Measurements from ENCODE around the gene COPRS. TPM values are rescaled to one million over a fixed set of nuclear protein-coding genes. Genes with fewer than 3 reads are reported as not detected.

The COPRS gene, protein sequence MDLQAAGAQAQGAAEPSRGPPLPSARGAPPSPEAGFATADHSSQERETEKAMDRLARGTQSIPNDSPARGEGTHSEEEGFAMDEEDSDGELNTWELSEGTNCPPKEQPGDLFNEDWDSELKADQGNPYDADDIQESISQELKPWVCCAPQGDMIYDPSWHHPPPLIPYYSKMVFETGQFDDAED
- total RNA-seq: 34.3 TPM
- polyA plus RNA-seq (ENCODE audit: insufficient read depth, low read depth, low replicate concordance): 124 TPM
- long read RNA-seq, donor 1, transcript COPRS-201 (4 exons, 968 nt): major isoform, 19 of 31 reads
- long read RNA-seq, donor 1, partial matches to known transcripts: 9 of 31 reads
- long read RNA-seq, donor 1, other reads (novel, unspliced or antisense): 0 of 31 reads
- long read RNA-seq, donor 2, transcript COPRS-201 (4 exons, 968 nt): major isoform, 24 of 25 reads
- long read RNA-seq, donor 2, partial matches to known transcripts: 0 of 25 reads
- long read RNA-seq, donor 2, other reads (novel, unspliced or antisense): 0 of 25 reads
- long read RNA-seq, donor 3, transcript COPRS-201 (4 exons, 968 nt): major isoform, 19 of 30 reads
- long read RNA-seq, donor 3, partial matches to known transcripts: 11 of 30 reads
- long read RNA-seq, donor 3, other reads (novel, unspliced or antisense): 0 of 30 reads
- long read RNA-seq, donor 4, transcript COPRS-201 (4 exons, 968 nt): major isoform, 21 of 21 reads
- long read RNA-seq, donor 4, partial matches to known transcripts: 0 of 21 reads
- long read RNA-seq, donor 4, other reads (novel, unspliced or antisense): 0 of 21 reads
- long read RNA-seq, donor 5, partial matches to known transcripts: 0 of 1 reads
- long read RNA-seq, donor 5, other reads (novel, unspliced or antisense): 0 of 1 reads
- long read RNA-seq, donor 6, transcript COPRS-201 (4 exons, 968 nt): major isoform, 16 of 40 reads
- long read RNA-seq, donor 6, partial matches to known transcripts: 24 of 40 reads
- long read RNA-seq, donor 6, other reads (novel, unspliced or antisense): 0 of 40 reads
- long read RNA-seq, donor 7, transcript COPRS-201 (4 exons, 968 nt): major isoform, 16 of 21 reads
- long read RNA-seq, donor 7, partial matches to known transcripts: 0 of 21 reads
- long read RNA-seq, donor 7, other reads (novel, unspliced or antisense): 5 of 21 reads
- long read RNA-seq, donor 8, transcript COPRS-201 (4 exons, 968 nt): major isoform, 30 of 39 reads
- long read RNA-seq, donor 8, partial matches to known transcripts: 7 of 39 reads
- long read RNA-seq, donor 8, other reads (novel, unspliced or antisense): 0 of 39 reads
- long read RNA-seq, donor 9, transcript COPRS-201 (4 exons, 968 nt): major isoform, 16 of 16 reads
- long read RNA-seq, donor 9, partial matches to known transcripts: 0 of 16 reads
- long read RNA-seq, donor 9, other reads (novel, unspliced or antisense): 0 of 16 reads
- long read RNA-seq, donor 10, transcript COPRS-201 (4 exons, 968 nt): major isoform, 26 of 35 reads
- long read RNA-seq, donor 10, partial matches to known transcripts: 9 of 35 reads
- long read RNA-seq, donor 10, other reads (novel, unspliced or antisense): 0 of 35 reads

DNA sequence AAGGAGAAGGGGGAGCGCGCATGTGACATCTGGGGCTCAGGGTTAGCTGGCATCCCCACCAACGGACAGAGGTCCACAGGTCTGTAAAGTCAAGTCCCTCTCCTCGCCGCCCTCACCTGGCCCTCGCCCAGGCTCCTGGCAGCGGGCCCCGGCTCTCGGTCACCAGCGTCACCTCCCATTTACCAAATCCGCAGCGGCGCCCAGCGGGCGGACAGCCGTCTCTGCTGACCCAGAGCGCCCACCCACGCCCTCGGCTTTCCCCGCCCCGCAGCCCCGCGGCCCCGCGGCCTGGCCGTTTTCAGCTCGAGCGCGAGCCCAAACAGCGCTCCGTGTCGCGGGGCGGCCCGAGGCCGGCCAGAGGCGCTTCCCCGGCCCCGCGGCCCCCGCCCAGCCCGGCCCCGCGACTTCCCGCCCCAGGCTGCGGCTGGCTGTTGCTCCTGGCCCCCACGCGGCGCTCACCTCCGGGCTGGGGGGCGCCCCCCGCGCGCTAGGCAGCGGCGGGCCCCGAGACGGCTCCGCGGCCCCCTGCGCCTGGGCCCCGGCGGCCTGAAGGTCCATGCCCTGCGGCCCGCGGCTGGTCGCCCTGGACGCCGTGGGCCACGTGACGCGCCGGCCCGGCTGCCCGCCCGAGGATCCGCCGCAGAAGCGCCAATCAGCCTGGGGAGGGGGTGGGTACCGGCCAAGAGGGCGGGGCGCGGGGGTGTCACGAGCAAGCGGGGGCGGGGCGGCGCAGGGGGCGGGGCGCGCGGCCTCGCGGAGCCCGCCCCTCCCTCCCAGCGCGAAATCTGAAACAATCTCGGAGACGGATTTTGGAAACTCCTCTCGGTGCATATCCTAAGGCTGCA, at the start of gene COPRS:
Gene COPRS, minus strand, starts transcription at position 603 of the 845 bp plus-strand sequence. Its CDS starts 45 bp downstream, at position 558.
- Histone ChIP-seq H3K4me1 (ENCODE audit: control insufficient read depth in 2 of 3, insufficient read depth in 2 of 3, low read depth in 1 of 3, low read length in 3 of 3) (peaks cover 0 to 18% (median 10%) of the 10 kb centered on the region in 3 donors), H3K4me3 (ENCODE audit: low read length in 3 of 3) (peak within 1 kb of the TSS; percentile 69 to 84 (median 77)), H3K9me3 (ENCODE audit: control insufficient read depth in 2 of 3, insufficient read depth in 1 of 3, low read length in 3 of 3) (no peaks in the 10 kb centered on the region), H3K27ac (ENCODE audit: low read depth in 2 of 2, low read length in 2 of 2) (peak within 1 kb of the TSS; percentile 18 to 47), H3K36me3 (ENCODE audit: control insufficient read depth in 2 of 3, insufficient read depth in 3 of 3, low read length in 3 of 3) (peaks cover 0 to 2% (median 2%) of the 10 kb centered on the region in 3 donors), H3K27me3 (ENCODE audit: control insufficient read depth, insufficient read depth, low read length) (no peaks in the 10 kb centered on the region), H3K9ac (ENCODE audit: low read length in 3 of 3) (peak within 1 kb of the TSS in 2 of 3 donors; percentile 55 to 68)
- DNase-seq (peak; percentile 86 to 97 (median 93)), FAIRE-seq (no peak)
- intact Hi-C loops (cut with DNase I): no loop called here
- TF ChIP-seq, protein P1, sequence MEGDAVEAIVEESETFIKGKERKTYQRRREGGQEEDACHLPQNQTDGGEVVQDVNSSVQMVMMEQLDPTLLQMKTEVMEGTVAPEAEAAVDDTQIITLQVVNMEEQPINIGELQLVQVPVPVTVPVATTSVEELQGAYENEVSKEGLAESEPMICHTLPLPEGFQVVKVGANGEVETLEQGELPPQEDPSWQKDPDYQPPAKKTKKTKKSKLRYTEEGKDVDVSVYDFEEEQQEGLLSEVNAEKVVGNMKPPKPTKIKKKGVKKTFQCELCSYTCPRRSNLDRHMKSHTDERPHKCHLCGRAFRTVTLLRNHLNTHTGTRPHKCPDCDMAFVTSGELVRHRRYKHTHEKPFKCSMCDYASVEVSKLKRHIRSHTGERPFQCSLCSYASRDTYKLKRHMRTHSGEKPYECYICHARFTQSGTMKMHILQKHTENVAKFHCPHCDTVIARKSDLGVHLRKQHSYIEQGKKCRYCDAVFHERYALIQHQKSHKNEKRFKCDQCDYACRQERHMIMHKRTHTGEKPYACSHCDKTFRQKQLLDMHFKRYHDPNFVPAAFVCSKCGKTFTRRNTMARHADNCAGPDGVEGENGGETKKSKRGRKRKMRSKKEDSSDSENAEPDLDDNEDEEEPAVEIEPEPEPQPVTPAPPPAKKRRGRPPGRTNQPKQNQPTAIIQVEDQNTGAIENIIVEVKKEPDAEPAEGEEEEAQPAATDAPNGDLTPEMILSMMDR (IDR thresholded peaks at IDR 0.05; ENCODE audit: borderline replicate concordance, extremely low read depth, insufficient read depth): no peak

DNA sequence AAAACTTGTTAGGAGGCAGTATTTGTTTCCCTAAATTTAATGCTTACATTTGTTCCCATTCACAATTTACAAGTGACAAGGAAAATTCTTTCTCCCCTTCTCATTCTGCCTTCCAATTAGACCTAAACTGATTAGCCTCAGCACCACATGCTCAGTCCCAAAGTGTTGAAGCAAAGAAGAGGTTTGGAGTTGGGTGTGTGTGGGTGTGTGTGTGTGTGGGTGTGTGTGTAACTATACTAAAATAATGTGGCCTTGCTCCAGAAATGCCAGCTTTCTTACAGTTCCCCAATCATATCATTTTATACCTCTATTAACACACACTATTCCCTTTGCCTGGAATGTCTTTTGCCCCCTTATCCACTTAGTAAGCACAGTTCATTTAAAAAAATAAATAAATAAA, 49.3 kb upstream of the COPRS start:
- no peak overlapping the region for H3K27ac ChIP-seq (ENCODE audit: low read depth in 2 of 2, low read length in 2 of 2)
- intact Hi-C loops (cut with DNase I): no loop called here
- no peaks in the 10 kb centered on the region for H3K36me3 ChIP-seq (ENCODE audit: control insufficient read depth in 2 of 3, insufficient read depth in 3 of 3, low read length in 3 of 3)
- no peaks in the 10 kb centered on the region for H3K27me3 ChIP-seq (ENCODE audit: control insufficient read depth, insufficient read depth, low read length)
- H3K4me1 ChIP-seq (ENCODE audit: control insufficient read depth in 2 of 3, insufficient read depth in 2 of 3, low read depth in 1 of 3, low read length in 3 of 3): no peaks in the 10 kb centered on the region
- TF ChIP-seq, protein P1 (IDR thresholded peaks at IDR 0.05; ENCODE audit: borderline replicate concordance, extremely low read depth, insufficient read depth): no peak
- no peak overlapping the region for H3K9ac ChIP-seq (ENCODE audit: low read length in 3 of 3)
- H3K9me3 ChIP-seq (ENCODE audit: control insufficient read depth in 2 of 3, insufficient read depth in 1 of 3, low read length in 3 of 3): no peaks in the 10 kb centered on the region
- FAIRE-seq (no peak), DNase-seq (no peak)
- no peak overlapping the region for H3K4me3 ChIP-seq (ENCODE audit: low read length in 3 of 3)
